Neural cell (in vitro differentiated cells): Measurements from ENCODE around the gene CISH. TPM values are rescaled to one million over a fixed set of nuclear protein-coding genes. Genes with fewer than 3 reads are reported as not detected.
A peak's percentile ranks its signal among the peaks of the same experiment; 100 is the strongest.

Source experiments
- H2AFZ ChIP-seq: fragments of 200-600, 300-800 bp; sonication (generic), shearing (Covaris generic); 2 replicates; pipeline ENCODE4 v1.6.0; 2014; ENCODE audit warnings: low read depth, mild to moderate bottlenecking, antibody characterized with exemption, low read length, moderate library complexity
- H3F3A ChIP-seq: fragments of 200-600 bp; shearing (Covaris generic); 2 replicates; pipeline ENCODE4 v1.6.1; 2016; ENCODE audit warnings: mild to moderate bottlenecking, moderate library complexity, mixed read lengths, antibody characterized with exemption, low read length; ENCODE audit not compliant: insufficient read depth, poor library complexity, severe bottlenecking
- H3K27ac ChIP-seq: fragments of 200-600, 300-800 bp; sonication (generic), shearing (Covaris generic); 2 replicates; pipeline ENCODE4 v1.5.1; 2014; ENCODE audit warnings: mild to moderate bottlenecking, low read length, moderate library complexity
- H3K27me3 ChIP-seq: fragments of 300-800, 200-600 bp; sonication (generic), shearing (Covaris generic); 2 replicates; pipeline ENCODE4 v1.6.0; 2014; ENCODE audit warnings: mild to moderate bottlenecking, low read depth, low read length, moderate library complexity; ENCODE audit not compliant: insufficient read depth
- H3K36me3 ChIP-seq: fragments of 300-800, 200-600 bp; sonication (generic), shearing (Covaris generic); 2 replicates; pipeline ENCODE4 v1.5.1; 2014; ENCODE audit warnings: mild to moderate bottlenecking, antibody characterized with exemption, low read length, moderate library complexity; ENCODE audit not compliant: insufficient read depth
- H3K4me2 ChIP-seq: fragments of 300-800, 200-600 bp; sonication (generic), shearing (Covaris generic); 2 replicates; pipeline ENCODE4 v1.6.0; 2014; ENCODE audit warnings: mild to moderate bottlenecking, low read length
- H3K4me3 ChIP-seq: fragments of 300-800, 200-600 bp; sonication (generic), shearing (Covaris generic); 2 replicates; pipeline ENCODE4 v1.5.1; 2014; ENCODE audit warnings: mild to moderate bottlenecking, low read length, moderate library complexity
- H3K79me2 ChIP-seq: fragments of 200-600 bp; shearing (Covaris generic); replicated peaks from 2 replicates; pipeline ENCODE4 v1.6.0; 2014; ENCODE audit warnings: mild to moderate bottlenecking, low read length, moderate library complexity; ENCODE audit not compliant: insufficient read depth
- H3K9ac ChIP-seq: fragments of 300-800, 200-600 bp; sonication (generic), shearing (Covaris generic); 2 replicates; pipeline ENCODE4 v1.6.1; 2016; ENCODE audit warnings: mild to moderate bottlenecking, low read length, mixed read lengths
- H3K9me2 ChIP-seq: fragments of 200-600 bp; shearing (Covaris generic); 2 replicates; pipeline ENCODE4 v1.6.1; 2016; ENCODE audit warnings: mild to moderate bottlenecking, low read length, mixed read lengths; ENCODE audit not compliant: insufficient read depth
- H3K9me3 ChIP-seq: fragments of 200-600, 300-800 bp; sonication (generic), shearing (Covaris generic); 2 replicates; pipeline ENCODE4 v1.6.1; 2016; ENCODE audit warnings: mild to moderate bottlenecking, mixed run types, low read length, moderate library complexity, mixed read lengths
- H4K20me1 ChIP-seq: fragments of 200-600 bp; shearing (Covaris generic); 2 replicates; pipeline ENCODE4 v1.6.1; 2016; ENCODE audit warnings: mild to moderate bottlenecking, mixed run types; ENCODE audit not compliant: insufficient read depth
- EP300 ChIP-seq: fragments of 450-650 bp; conservative IDR thresholded peaks from 2 replicates; pipeline ENCODE4 v1.6.1; 2014; ENCODE audit warnings: antibody characterized with exemption, mild to moderate bottlenecking, moderate library complexity; ENCODE audit not compliant: poor library complexity, severe bottlenecking
- EZH2 ChIP-seq: fragments of 200-600, 300-800 bp; shearing (Covaris generic), sonication (generic); IDR thresholded peaks from 2 replicates; pipeline ENCODE4 v1.6.1; 2014; ENCODE audit warnings: antibody characterized with exemption, low read length, borderline replicate concordance, mild to moderate bottlenecking; ENCODE audit not compliant: insufficient read depth, poor library complexity, severe bottlenecking
- MXI1 ChIP-seq: fragments of 450-650 bp; conservative IDR thresholded peaks from 2 replicates; pipeline ENCODE4 v1.6.1; 2014; ENCODE audit warnings: antibody characterized with exemption, mild to moderate bottlenecking; ENCODE audit not compliant: poor library complexity, severe bottlenecking
- POLR2AphosphoS5 ChIP-seq: IDR thresholded peaks from 2 replicates; pipeline ENCODE4 v1.6.1; 2012
- RAD21 ChIP-seq: fragments of 450-650 bp; conservative IDR thresholded peaks from 2 replicates; pipeline ENCODE4 v1.6.1; 2014; ENCODE audit warnings: antibody characterized with exemption, mild to moderate bottlenecking, moderate library complexity
- SMC3 ChIP-seq: fragments of 450-650 bp; conservative IDR thresholded peaks from 2 replicates; pipeline ENCODE4 v1.6.1; 2014; ENCODE audit warnings: antibody characterized with exemption, mild to moderate bottlenecking, moderate library complexity; ENCODE audit not compliant: poor library complexity
- TAF1 ChIP-seq: IDR thresholded peaks from 2 replicates; pipeline ENCODE4 v1.6.1; 2012; ENCODE audit warnings: low read depth
- polyA plus RNA-seq: library from polyadenylated mRNA; depleted of rRNA; stranded (reverse); fragments of >200 nt; gene quantifications from 2 replicates; pipeline ENCODE4 v1.2.3, GENCODE V29; 2014
- TF ChIP-seq, protein P1 (sequence below): IDR thresholded peaks from 2 replicates; pipeline ENCODE4 v1.6.1; 2012; ENCODE audit warnings: borderline replicate concordance
- TF ChIP-seq, protein P2 (sequence below): fragments of 450-650 bp; IDR thresholded peaks from 2 replicates; pipeline ENCODE4 v1.5.1; 2014; ENCODE audit warnings: antibody characterized with exemption, mild to moderate bottlenecking, moderate library complexity; ENCODE audit not compliant: poor library complexity, severe bottlenecking

The CISH gene
- polyA plus RNA-seq, 1 donor from 2014 or later: not detected

DNA sequence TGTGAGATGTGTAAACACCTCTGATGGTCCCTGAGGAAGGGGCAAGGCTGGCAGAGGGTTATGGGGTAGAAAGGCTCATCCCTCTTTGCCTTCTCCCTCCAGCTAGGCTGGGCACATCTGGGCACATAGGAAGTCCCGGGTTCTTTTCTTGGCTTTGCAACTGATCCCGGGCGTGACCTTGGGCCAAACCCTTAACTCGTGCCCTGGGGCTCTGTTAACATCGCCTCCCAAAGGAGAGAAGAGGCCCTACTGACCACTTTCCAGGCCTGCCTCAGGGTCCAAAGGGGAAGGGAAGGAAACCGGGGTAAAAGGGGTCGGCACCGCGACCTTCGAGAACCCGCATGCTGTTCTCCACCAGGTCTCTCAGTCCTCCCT is 44.6 kb downstream of the CISH start:
- Histone ChIP-seq H3K9ac (peak overlapping the region; percentile 58), H3K9me3 (no peaks in the 10 kb centered on the region), H4K20me1 (no peaks in the 10 kb centered on the region), H3K4me2 (peak overlapping the region; percentile 30), H3K36me3 (no peaks in the 10 kb centered on the region), H3K27me3 (no peaks in the 10 kb centered on the region), H2AFZ (peak overlapping the region; percentile 33), H3K9me2 (no peaks in the 10 kb centered on the region), H3K4me3 (peak overlapping the region; percentile 68), H3K27ac (no peak overlapping the region), H3K79me2 (no peaks in the 10 kb centered on the region), H3F3A (no peaks in the 10 kb centered on the region)
- TF ChIP-seq, protein P1, sequence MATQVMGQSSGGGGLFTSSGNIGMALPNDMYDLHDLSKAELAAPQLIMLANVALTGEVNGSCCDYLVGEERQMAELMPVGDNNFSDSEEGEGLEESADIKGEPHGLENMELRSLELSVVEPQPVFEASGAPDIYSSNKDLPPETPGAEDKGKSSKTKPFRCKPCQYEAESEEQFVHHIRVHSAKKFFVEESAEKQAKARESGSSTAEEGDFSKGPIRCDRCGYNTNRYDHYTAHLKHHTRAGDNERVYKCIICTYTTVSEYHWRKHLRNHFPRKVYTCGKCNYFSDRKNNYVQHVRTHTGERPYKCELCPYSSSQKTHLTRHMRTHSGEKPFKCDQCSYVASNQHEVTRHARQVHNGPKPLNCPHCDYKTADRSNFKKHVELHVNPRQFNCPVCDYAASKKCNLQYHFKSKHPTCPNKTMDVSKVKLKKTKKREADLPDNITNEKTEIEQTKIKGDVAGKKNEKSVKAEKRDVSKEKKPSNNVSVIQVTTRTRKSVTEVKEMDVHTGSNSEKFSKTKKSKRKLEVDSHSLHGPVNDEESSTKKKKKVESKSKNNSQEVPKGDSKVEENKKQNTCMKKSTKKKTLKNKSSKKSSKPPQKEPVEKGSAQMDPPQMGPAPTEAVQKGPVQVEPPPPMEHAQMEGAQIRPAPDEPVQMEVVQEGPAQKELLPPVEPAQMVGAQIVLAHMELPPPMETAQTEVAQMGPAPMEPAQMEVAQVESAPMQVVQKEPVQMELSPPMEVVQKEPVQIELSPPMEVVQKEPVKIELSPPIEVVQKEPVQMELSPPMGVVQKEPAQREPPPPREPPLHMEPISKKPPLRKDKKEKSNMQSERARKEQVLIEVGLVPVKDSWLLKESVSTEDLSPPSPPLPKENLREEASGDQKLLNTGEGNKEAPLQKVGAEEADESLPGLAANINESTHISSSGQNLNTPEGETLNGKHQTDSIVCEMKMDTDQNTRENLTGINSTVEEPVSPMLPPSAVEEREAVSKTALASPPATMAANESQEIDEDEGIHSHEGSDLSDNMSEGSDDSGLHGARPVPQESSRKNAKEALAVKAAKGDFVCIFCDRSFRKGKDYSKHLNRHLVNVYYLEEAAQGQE: no peak
- TF ChIP-seq MXI1 (no peak), SMC3 (no peak), TAF1 (no peak), EP300 (no peak), EZH2 (no peak), RAD21 (no peak), POLR2AphosphoS5 (no peak)
- TF ChIP-seq, protein P2, sequence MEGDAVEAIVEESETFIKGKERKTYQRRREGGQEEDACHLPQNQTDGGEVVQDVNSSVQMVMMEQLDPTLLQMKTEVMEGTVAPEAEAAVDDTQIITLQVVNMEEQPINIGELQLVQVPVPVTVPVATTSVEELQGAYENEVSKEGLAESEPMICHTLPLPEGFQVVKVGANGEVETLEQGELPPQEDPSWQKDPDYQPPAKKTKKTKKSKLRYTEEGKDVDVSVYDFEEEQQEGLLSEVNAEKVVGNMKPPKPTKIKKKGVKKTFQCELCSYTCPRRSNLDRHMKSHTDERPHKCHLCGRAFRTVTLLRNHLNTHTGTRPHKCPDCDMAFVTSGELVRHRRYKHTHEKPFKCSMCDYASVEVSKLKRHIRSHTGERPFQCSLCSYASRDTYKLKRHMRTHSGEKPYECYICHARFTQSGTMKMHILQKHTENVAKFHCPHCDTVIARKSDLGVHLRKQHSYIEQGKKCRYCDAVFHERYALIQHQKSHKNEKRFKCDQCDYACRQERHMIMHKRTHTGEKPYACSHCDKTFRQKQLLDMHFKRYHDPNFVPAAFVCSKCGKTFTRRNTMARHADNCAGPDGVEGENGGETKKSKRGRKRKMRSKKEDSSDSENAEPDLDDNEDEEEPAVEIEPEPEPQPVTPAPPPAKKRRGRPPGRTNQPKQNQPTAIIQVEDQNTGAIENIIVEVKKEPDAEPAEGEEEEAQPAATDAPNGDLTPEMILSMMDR: no peak

DNA sequence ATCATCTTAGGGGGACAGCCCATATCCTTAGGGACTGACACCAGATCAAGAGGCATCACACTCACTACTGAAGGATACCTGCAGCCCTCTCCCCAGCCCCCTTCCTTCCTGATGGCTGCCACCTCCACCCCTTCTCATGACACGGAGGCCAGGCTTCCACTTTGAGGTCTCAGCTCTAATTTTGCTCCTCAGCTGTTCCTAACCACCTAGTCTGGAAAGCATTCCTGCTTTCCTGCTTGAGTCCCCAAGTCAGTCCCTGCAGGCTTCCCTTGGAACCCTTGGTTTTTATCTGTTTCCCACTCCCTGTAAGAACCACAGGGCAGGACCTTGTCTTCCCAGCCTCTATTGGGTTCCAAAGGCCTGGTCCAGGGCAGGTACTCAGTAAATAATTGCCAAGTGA is 47.3 kb downstream of the CISH start:
- Histone ChIP-seq H3K9me2 (no peaks in the 10 kb centered on the region), H3K9ac (no peak overlapping the region), H3K27ac (no peak overlapping the region), H3K36me3 (no peaks in the 10 kb centered on the region), H3F3A (no peaks in the 10 kb centered on the region), H2AFZ (no peak overlapping the region), H3K9me3 (no peaks in the 10 kb centered on the region), H3K4me3 (no peak overlapping the region), H3K4me2 (no peak overlapping the region), H4K20me1 (no peaks in the 10 kb centered on the region), H3K27me3 (no peaks in the 10 kb centered on the region), H3K79me2 (no peaks in the 10 kb centered on the region)
- no peak for TF ChIP-seq SMC3

DNA sequence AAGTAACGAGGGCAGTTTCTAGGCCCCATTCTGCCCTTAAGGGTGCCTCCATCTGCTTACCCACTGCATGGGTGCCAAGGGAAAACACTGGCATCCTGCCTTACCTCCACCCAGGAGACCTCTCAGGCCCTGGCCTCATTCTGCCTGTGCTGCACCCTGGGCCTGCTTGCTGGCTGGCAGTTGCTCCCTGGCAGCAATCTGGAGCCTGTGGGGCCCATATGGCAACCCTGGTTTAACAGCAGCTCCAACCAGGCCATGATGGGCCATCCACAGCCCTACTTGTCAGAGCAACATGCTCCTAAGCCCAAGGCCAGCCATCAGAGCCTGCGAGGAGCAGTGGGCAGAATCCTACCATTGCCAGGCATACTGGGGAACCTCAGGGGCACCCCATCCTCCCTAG is 47.7 kb downstream of the CISH start:
- H4K20me1 ChIP-seq: no peaks in the 10 kb centered on the region
- no peaks in the 10 kb centered on the region for H3K79me2 ChIP-seq
- H3F3A ChIP-seq: no peaks in the 10 kb centered on the region
- H3K9me2 ChIP-seq: no peaks in the 10 kb centered on the region
- TF ChIP-seq, protein P2: no peak
- TF ChIP-seq, protein P1: no peak
- no peak for TF ChIP-seq EZH2
- TF ChIP-seq EP300: no peak
- no peak for TF ChIP-seq RAD21
- TF ChIP-seq MXI1: no peak
- TF ChIP-seq TAF1: no peak
- no peak for TF ChIP-seq POLR2AphosphoS5
- no peak for TF ChIP-seq SMC3
- no peak overlapping the region for H3K4me3 ChIP-seq
- no peak overlapping the region for H3K9ac ChIP-seq
- H3K4me2 ChIP-seq: no peak overlapping the region
- H3K27me3 ChIP-seq: no peaks in the 10 kb centered on the region
- no peaks in the 10 kb centered on the region for H3K9me3 ChIP-seq
- no peak overlapping the region for H3K27ac ChIP-seq
- H3K36me3 ChIP-seq: no peaks in the 10 kb centered on the region
- no peak overlapping the region for H2AFZ ChIP-seq
